SK-N-MC (cell line): ENCODE data around the gene ABCA8.

Experiments used
- EZH2 ChIP-seq: fragments of 200-600 bp; sonication (generic); IDR thresholded peaks from one replicate; pipeline ENCODE4 v1.6.1; 2017; ENCODE audit warnings: antibody characterized with exemption
- FOXP2 ChIP-seq: optimal IDR thresholded peaks from 2 replicates; pipeline ENCODE3; 2011; ENCODE audit warnings: mild to moderate bottlenecking, moderate library complexity; ENCODE audit not compliant: insufficient read depth; ENCODE audit errors: extremely low read length, control extremely low read depth
- POLR2AphosphoS5 ChIP-seq: IDR thresholded peaks from 2 replicates; pipeline ENCODE4 v1.6.1; 2012; ENCODE audit warnings: mild to moderate bottlenecking, low read depth, low read length, borderline replicate concordance

- TF ChIP-seq EZH2 (no peak), POLR2AphosphoS5 (no peak), FOXP2 (no peak)
Observed at GRCh38 chr17:68847711-68848110, 107.5 kb downstream of the ABCA8 start.
